ENCODE results near the gene LSM8.
"Not testable (repeated sequence)": the region's sequence is repeated elsewhere in the genome, so short reads cannot be mapped to it uniquely, and the experiment has no call there.

LSM8 gene

GRCh38 chr7:118224521-118224920 lies 40.6 kb downstream of the LSM8 start, which contains the start of gene ANKRD7:
TSS of gene ANKRD7 (plus strand) at chr7:118224704. CDS start at chr7:118224831, 127 bp downstream.
- H3K4me1 ChIP-seq = no peaks in the 10 kb centered on the region
- H2AFZ ChIP-seq = no peak within 1 kb of the TSS
- no peaks in the 10 kb centered on the region for H3K27me3 ChIP-seq (ENCODE audit: control insufficient read depth, insufficient read depth, low read length)
- TF ChIP-seq CTCF (IDR thresholded peaks at IDR 0.05) = no peak
- no peak within 1 kb of the TSS for H3K27ac ChIP-seq
- no peak within 1 kb of the TSS for H3K4me3 ChIP-seq (ENCODE audit: low read depth, low read length)
- no peaks in the 10 kb centered on the region for H3K36me3 ChIP-seq (ENCODE audit: control insufficient read depth, insufficient read depth, low read length)
- H3K9ac ChIP-seq = no peak within 1 kb of the TSS
- H3K79me2 ChIP-seq = no peaks in the 10 kb centered on the region
- no peaks in the 10 kb centered on the region for H3K9me3 ChIP-seq (ENCODE audit: control insufficient read depth, low read length)
- H3K4me2 ChIP-seq (ENCODE audit: low read length) = no peak within 1 kb of the TSS

GRCh38 chr7:118232837-118233236 lies 48.9 kb downstream of the LSM8 start:
- H3K9ac ChIP-seq = no peak overlapping the region
- H3K4me1 ChIP-seq = no peaks in the 10 kb centered on the region
- H2AFZ ChIP-seq = no peak overlapping the region
- H3K79me2 ChIP-seq = no peaks in the 10 kb centered on the region
- no peaks in the 10 kb centered on the region for H3K9me3 ChIP-seq (ENCODE audit: control insufficient read depth, low read length)
- H3K36me3 ChIP-seq (ENCODE audit: control insufficient read depth, insufficient read depth, low read length) = no peaks in the 10 kb centered on the region
- no peak overlapping the region for H3K27ac ChIP-seq
- no peak for TF ChIP-seq CTCF (IDR thresholded peaks at IDR 0.05)
- no peak overlapping the region for H3K4me2 ChIP-seq (ENCODE audit: low read length)
- no peaks in the 10 kb centered on the region for H3K27me3 ChIP-seq (ENCODE audit: control insufficient read depth, insufficient read depth, low read length)
- H3K4me3 ChIP-seq (ENCODE audit: low read depth, low read length) = no peak overlapping the region

GRCh38 chr7:118233799-118234198 lies 49.8 kb downstream of the LSM8 start:
- Histone ChIP-seq H3K27ac (no peak overlapping the region), H3K27me3 (ENCODE audit: control insufficient read depth, insufficient read depth, low read length) (no peaks in the 10 kb centered on the region), H3K79me2 (no peaks in the 10 kb centered on the region), H3K4me2 (ENCODE audit: low read length) (no peak overlapping the region), H2AFZ (no peak overlapping the region), H3K4me3 (ENCODE audit: low read depth, low read length) (no peak overlapping the region), H3K9me3 (ENCODE audit: control insufficient read depth, low read length) (no peaks in the 10 kb centered on the region), H3K9ac (no peak overlapping the region), H3K4me1 (no peaks in the 10 kb centered on the region), H3K36me3 (ENCODE audit: control insufficient read depth, insufficient read depth, low read length) (no peaks in the 10 kb centered on the region)
- no peak for TF ChIP-seq CTCF (IDR thresholded peaks at IDR 0.05)

GRCh38 chr7:118239014-118239413 lies 55.0 kb downstream of the LSM8 start:
- no peaks in the 10 kb centered on the region for H3K27me3 ChIP-seq (ENCODE audit: control insufficient read depth, insufficient read depth, low read length)
- H3K4me3 ChIP-seq (ENCODE audit: low read depth, low read length) = no peak overlapping the region
- no peak overlapping the region for H3K9ac ChIP-seq
- H3K4me2 ChIP-seq (ENCODE audit: low read length) = no peak overlapping the region
- H3K4me1 ChIP-seq = no peaks in the 10 kb centered on the region
- no peaks in the 10 kb centered on the region for H3K79me2 ChIP-seq
- H3K9me3 ChIP-seq (ENCODE audit: control insufficient read depth, low read length) = no peaks in the 10 kb centered on the region
- no peaks in the 10 kb centered on the region for H3K36me3 ChIP-seq (ENCODE audit: control insufficient read depth, insufficient read depth, low read length)
- TF ChIP-seq CTCF (IDR thresholded peaks at IDR 0.05) = no peak
- H3K27ac ChIP-seq = no peak overlapping the region
- no peak overlapping the region for H2AFZ ChIP-seq

- H3K27me3 ChIP-seq (ENCODE audit: control insufficient read depth, insufficient read depth, low read length); H3K79me2 ChIP-seq; H3K27ac ChIP-seq; H2AFZ ChIP-seq; H3K4me1 ChIP-seq; H3K4me3 ChIP-seq (ENCODE audit: low read depth, low read length); H3K4me2 ChIP-seq (ENCODE audit: low read length); H3K9me3 ChIP-seq (ENCODE audit: control insufficient read depth, low read length); H3K36me3 ChIP-seq (ENCODE audit: control insufficient read depth, insufficient read depth, low read length); H3K9ac ChIP-seq: not testable (repeated sequence)
Observed at GRCh38 chr7:118240320-118240719, 56.4 kb downstream of the LSM8 start.
